Thyroid gland (tissue), 4 donors: ENCODE measurements around the gene TEX261. TPM values are rescaled to one million over a fixed set of nuclear protein-coding genes. Genes with fewer than 3 reads are reported as not detected.

Source experiments
- DNase-seq, 2 donors: peaks; one replicate each; pipeline ENCODE4 v3.0.0-alpha.2; 2019
- H3K27ac ChIP-seq, 3 donors: fragments of 200-600 bp; sonication (generic); 1 replicate in 2 of 3; 2 replicates in 1 of 3; pipeline ENCODE4 v1.5.1; 2016 to 2019; ENCODE audit warnings: mild to moderate bottlenecking in 1 of 3, moderate library complexity in 1 of 3
- H3K27me3 ChIP-seq: fragments of 200-600 bp; sonication (generic); one replicate; pipeline ENCODE4 v1.5.1; 2019
- H3K36me3 ChIP-seq, 2 donors: fragments of 200-600 bp; sonication (generic); one replicate each; pipeline ENCODE4 v1.5.1; 2016 to 2019
- H3K4me1 ChIP-seq, 2 donors: fragments of 200-600 bp; sonication (generic); one replicate each; pipeline ENCODE4 v1.5.1; 2017 to 2019
- H3K4me3 ChIP-seq, 3 donors: fragments of 200-600 bp; sonication (generic); replicated peaks in 1 of 3; 1 replicate in 2 of 3; 2 replicates in 1 of 3; pipeline ENCODE4 v1.5.1; 2016; ENCODE audit warnings: mild to moderate bottlenecking in 1 of 3
- H3K9me3 ChIP-seq: fragments of 200-600 bp; sonication (generic); one replicate; pipeline ENCODE4 v1.5.1; 2017
- CTCF ChIP-seq, 6 experiments: fragments of 200-600 bp in 3 of 6; fragments of 450-650 bp in 3 of 6; sonication (generic) in 3 of 6; IDR thresholded peaks; one replicate each; pipeline ENCODE4 v1.5.1; 2016 to 2019; ENCODE audit warnings: antibody characterized with exemption in 6 of 6, mild to moderate bottlenecking in 2 of 6, inconsistent platforms in 1 of 6, moderate library complexity in 1 of 6
- POLR2A ChIP-seq, 2 donors: fragments of 450-650 bp; IDR thresholded peaks; one replicate each; pipeline ENCODE4 v1.6.1; 2017; ENCODE audit warnings: antibody characterized with exemption in 2 of 2, mild to moderate bottlenecking in 2 of 2, moderate library complexity in 1 of 2
- WGBS, 2 donors: methylation state at CpG; one replicate each; pipeline ENCODE4 v1.1.5; 2017; 5-methylcytosine and 5-hydroxymethylcytosine counted together
- intact Hi-C: fragments of 100-400 bp; cut with DNase I; formaldehyde crosslinking; loops from one replicate; pipeline ENCODE4 v1.15.1; 2023
- total RNA-seq, 4 donors: library from RNA; depleted of rRNA; stranded (reverse); fragments of >200 nt; gene quantifications; one replicate each; pipeline ENCODE4 v1.2.3, GENCODE V29; 2016

Gene TEX261
- total RNA-seq, 4 donors from 2014 or later: 37.9 to 67.7 (median 51.4) TPM

GRCh38 chr2:70984228-70984575 is 10.5 kb downstream of the TEX261 start:
- Histone ChIP-seq H3K9me3 (no peaks in the 10 kb centered on the region), H3K36me3 (peaks cover 12 to 14% of the 10 kb centered on the region in 2 donors), H3K4me1 (peaks cover 8 to 12% of the 10 kb centered on the region in 2 donors), H3K27me3 (no peaks in the 10 kb centered on the region), H3K27ac (no peak overlapping the region), H3K4me3 (no peak overlapping the region)
- TF ChIP-seq POLR2A (IDR thresholded peaks at IDR 0.05) (no peak), CTCF (IDR thresholded peaks at IDR 0.05) (no peak)
- 87 to 89% methylated on average over 3 of the region's 3 CpGs for WGBS, 2 donors
- intact Hi-C loops: no loop called here
- DNase-seq: no peak

DNA sequence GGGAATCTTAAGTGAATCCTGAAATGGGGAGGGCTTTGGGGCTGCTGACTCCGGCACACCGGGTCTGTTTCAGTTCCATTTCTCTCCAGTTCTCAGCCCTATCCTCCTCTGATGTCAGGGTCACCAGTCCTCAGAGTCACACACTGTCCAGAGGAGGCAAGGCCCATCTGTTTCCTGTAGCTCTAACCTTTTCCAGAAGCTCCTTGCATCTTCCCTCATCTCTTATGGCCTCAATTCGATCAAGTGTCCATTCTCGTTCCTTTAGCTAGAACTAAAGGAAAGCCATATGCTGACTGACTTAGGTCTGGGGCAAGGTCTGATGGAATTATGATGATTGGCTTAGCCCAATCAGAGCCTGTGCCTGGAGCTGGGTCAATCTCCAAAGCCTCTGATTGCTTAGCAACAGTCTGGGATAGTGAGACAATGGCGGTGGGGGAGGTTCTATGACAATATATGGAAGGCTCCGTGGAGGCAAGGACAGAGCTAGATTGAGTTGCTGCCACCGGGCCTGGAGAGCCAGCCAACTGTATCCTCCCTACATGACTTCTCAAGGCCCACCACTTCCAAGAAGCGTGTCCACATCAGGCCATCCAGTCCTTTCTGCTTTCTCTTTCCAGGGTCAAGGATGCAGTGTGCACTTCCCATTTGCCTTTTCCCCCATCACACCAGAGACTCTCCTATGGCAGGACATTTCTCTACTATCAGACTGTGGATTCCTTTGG is 11.0 kb downstream of the TEX261 start:
- no peak for DNase-seq
- TF ChIP-seq CTCF (IDR thresholded peaks at IDR 0.05): no peak
- TF ChIP-seq POLR2A (IDR thresholded peaks at IDR 0.05): no peak
- no peak overlapping the region for H3K27ac ChIP-seq
- H3K4me1 ChIP-seq: peaks cover 8 to 12% of the 10 kb centered on the region in 2 donors
- no peaks in the 10 kb centered on the region for H3K9me3 ChIP-seq
- H3K4me3 ChIP-seq: no peak overlapping the region
- 92 to 96% methylated on average over 8 of the region's 8 CpGs for WGBS, 2 donors
- peaks cover 7 to 12% of the 10 kb centered on the region in 2 donors for H3K36me3 ChIP-seq
- no peaks in the 10 kb centered on the region for H3K27me3 ChIP-seq
- intact Hi-C loops: no loop called here

DNA sequence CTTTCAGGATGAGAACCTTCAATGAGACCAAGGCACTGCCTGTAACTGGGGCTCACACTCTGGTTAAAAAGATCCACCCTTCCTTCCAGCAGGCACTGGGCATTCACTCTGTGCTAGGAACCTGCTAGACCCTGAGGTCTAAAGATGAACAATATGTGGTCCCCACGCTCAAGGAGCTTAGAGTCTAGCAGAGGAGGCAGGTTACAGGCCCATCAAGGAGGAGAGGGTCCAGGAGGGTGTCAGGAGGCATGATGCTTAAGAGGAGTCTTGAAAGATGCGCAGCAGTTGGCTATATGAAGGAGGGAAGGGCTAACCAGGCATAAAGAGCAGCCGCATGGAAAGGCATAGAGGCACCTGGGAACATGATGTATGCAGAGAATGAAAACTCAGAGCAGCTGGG is 11.7 kb downstream of the TEX261 start:
- TF ChIP-seq CTCF (IDR thresholded peaks at IDR 0.05) (no peak), POLR2A (IDR thresholded peaks at IDR 0.05) (no peak)
- intact Hi-C loops: no loop called here
- H3K36me3 ChIP-seq: peaks cover under 1 to 5% of the 10 kb centered on the region in 2 donors
- no peak overlapping the region for H3K27ac ChIP-seq
- H3K4me1 ChIP-seq: peaks cover 3 to 12% of the 10 kb centered on the region in 2 donors
- 94 to 100% methylated on average over 3 of the region's 3 CpGs for WGBS, 2 donors
- H3K27me3 ChIP-seq: no peaks in the 10 kb centered on the region
- H3K9me3 ChIP-seq: no peaks in the 10 kb centered on the region
- no peak overlapping the region for H3K4me3 ChIP-seq
- DNase-seq: no peak

DNA sequence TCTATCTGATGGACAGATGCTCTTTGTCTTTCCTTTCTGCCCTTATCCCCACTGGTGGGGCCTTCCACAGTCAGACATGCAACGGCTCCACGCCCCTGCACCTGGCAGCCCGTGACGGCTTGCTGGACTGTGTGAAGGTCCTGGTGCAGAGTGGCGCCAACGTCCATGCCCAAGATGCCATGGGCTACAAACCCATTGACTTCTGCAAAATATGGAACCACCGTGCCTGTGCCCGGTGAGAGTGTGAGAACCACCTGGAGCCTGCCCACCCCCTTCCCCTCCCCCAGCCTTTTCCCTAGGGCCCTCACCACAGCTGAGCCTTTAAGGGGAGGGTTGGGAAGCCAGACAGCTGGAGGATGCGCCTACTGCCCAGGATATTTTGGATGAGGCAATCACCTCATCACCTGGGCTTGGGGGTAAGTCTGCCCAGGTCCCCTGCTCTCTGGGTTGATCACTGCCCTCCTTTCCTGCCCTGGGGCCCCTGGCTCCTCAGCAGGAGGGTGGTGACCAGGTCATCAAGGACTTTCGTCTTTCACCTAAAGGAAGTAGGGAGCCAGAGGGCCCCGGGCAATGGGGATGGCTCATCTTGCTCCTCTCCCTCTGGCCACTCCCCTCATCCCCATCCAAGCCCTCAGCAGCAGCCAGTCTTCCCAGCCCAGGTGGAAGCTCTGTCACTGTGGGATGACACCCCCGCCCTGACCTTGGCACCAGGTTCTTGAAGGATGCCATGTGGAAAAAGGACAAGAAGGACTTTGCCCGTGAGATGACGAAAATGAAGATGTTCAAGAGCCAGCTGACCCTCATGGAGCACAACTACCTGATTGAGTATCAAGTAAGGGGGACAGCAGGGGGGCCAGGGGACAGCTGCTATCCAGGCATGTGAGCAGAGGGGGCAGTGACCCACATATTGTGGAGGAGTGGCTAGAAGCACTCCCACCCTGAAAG is 12.5 kb downstream of the TEX261 start:
- Histone ChIP-seq H3K36me3 (no peaks in the 10 kb centered on the region), H3K4me3 (no peak overlapping the region), H3K4me1 (peaks cover 0 to 12% of the 10 kb centered on the region in 2 donors), H3K27me3 (no peaks in the 10 kb centered on the region), H3K9me3 (no peaks in the 10 kb centered on the region), H3K27ac (no peak overlapping the region)
- no peak for DNase-seq
- TF ChIP-seq CTCF (IDR thresholded peaks at IDR 0.05) (no peak), POLR2A (IDR thresholded peaks at IDR 0.05) (no peak)
- intact Hi-C loops: no loop called here
- 90 to 92% methylated on average over 13 to 14 of the region's 14 CpGs for WGBS, 2 donors

- Histone ChIP-seq H3K36me3 (no peaks in the 10 kb centered on the region), H3K4me1 (peaks cover 3 to 15% of the 10 kb centered on the region in 2 donors), H3K27me3 (no peaks in the 10 kb centered on the region), H3K27ac (no peak overlapping the region), H3K9me3 (no peaks in the 10 kb centered on the region), H3K4me3 (no peak overlapping the region)
- intact Hi-C loops: no loop called here
- no peak for TF ChIP-seq CTCF (IDR thresholded peaks at IDR 0.05)
- TF ChIP-seq POLR2A (IDR thresholded peaks at IDR 0.05): no peak
- 86 to 95% methylated on average over 2 of the region's 2 CpGs for WGBS, 2 donors
- no peak for DNase-seq
These were observed 13.3 kb downstream of the TEX261 start for GRCh38 chr2:70981421-70981820.
